GM21576 (cell line): Measurements from ENCODE around the gene OR51M1.
A peak's percentile ranks its signal among the peaks of the same experiment; 100 is the strongest.
"Not testable (repeated sequence)": the region's sequence is repeated elsewhere in the genome, so short reads cannot be mapped to it uniquely, and the experiment has no call there.

Experiments used
- ATAC-seq: cut with Tn5 transposase; IDR thresholded peaks from one replicate; pipeline ENCODE4 v1.9.1; 2021; ENCODE audit warnings: mild to moderate bottlenecking, moderate library complexity; ENCODE audit not compliant: unreplicated experiment

OR51M1 gene, protein sequence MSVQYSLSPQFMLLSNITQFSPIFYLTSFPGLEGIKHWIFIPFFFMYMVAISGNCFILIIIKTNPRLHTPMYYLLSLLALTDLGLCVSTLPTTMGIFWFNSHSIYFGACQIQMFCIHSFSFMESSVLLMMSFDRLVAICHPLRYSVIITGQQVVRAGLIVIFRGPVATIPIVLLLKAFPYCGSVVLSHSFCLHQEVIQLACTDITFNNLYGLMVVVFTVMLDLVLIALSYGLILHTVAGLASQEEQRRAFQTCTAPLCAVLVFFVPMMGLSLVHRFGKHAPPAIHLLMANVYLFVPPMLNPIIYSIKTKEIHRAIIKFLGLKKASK

GRCh38 chr11:5383576-5383975 is at the start of gene OR51M1:
OR51M1 (plus strand) TSS chr11:5383812; CDS start chr11:5389399, 5,587 bp downstream.
- no peak for ATAC-seq

DNA sequence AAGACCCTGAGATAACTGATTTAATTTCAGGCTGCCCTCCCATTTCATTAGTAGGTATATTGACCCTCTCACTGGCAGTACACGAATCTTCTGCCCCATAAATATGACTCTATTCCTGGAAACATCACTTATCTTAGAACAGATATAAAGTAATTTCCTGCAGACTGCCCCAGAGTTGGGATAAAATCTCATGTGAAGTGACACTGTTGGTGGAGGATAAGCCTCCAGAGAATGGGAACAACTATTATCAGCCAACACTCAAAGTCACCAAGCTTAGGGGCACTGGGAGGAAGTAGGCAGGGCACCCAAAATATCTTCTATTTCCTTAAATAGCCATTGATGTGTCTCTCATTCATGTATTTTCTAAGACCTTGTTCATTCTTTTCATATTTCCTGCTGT is 48.4 kb upstream of the OR51M1 start:
- no peak for ATAC-seq

- no peak for ATAC-seq
Measured at GRCh38 chr11:5336331-5336730, 47.3 kb upstream of the OR51M1 start.

DNA sequence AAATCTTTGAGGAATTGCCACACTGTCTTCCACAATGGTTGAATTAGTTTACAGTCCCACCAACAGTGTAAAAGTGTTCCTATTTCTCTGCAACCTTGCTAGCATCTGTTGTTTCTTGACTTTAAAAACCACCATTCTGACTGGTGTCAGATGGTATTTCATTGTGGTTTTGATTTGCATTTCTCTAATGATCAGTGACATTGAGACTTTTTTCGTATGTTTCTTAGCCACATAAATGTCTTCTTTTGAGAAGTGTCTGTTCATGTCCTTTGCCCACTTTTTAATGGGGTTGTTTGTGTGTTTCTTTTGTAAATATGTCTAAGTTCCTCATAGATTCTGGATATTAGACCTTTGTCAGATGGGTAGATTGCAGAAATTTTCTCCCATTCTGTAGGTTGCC is 46.4 kb upstream of the OR51M1 start:
- ATAC-seq, result not testable (repeated sequence)

DNA sequence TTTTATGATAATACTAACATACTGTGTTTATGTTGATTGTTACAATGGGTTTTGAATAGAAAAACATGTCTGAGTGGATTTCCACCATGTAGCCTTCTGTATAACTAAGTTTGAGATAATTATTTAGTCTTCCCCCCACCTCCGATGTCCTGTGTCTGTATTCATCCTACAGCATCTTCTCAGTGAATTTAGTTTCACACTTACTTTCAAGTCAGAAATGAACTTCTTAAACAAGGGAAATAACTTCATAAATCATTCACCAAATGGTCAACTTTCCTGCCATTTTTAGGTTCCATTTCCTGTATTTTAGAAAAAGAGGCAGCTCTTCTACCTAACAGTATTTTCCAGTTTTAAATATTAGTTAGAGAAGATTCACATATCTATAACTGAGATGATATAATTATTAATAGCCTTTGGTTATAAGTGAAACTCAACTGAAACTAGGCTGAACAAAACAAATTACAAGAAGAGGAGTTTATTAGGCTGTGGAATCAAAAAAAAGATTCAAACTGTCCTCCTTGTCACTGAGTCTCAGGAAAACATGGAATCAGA is 43.8 kb upstream of the OR51M1 start:
- peak; percentile 64 for ATAC-seq

DNA sequence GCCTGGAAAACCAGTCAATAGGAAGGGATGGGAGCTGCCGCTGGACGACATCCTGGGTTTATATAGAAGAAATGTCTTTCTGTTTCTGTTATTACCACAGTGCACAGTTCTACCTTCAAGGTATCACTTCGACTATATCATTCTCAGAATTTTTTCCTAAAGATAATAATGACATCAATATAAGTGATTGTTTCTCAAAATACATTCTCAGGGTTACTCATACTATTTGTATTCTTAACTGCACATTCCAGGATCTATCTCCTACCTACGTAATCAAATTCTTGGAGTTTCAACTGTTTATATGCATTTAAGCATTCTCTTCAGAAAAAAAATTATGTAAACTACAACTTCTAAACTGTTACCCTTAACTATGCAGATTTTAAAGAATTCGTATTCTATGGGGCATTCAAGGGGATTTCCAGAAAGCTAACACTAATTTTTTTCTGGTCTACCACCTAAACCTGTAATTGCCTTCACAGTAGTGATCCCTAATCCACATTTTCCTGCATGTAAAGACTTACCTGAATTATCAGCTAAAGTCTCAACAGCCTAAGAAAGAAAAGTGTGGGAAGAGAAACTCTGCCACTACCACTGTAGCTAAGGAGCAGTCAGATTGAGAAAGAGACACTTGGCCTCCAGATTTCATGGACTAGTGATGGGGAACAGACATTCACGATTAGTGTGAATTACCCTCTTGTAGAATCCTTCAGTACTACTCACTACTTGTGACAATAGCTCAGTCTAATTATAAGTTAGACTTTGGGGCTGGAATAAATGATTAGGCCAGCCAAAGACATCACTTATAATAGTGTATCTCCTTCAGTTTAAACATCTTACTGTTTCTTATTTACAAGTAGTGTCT is 39.9 kb upstream of the OR51M1 start, which contains the start of gene OR51B5:
TSS of gene OR51B5 (minus strand) at position 51 of the 862 bp plus-strand sequence. CDS start at position 51, 0 bp downstream.
- no peak for ATAC-seq

GRCh38 chr11:5345831-5346230 is 37.8 kb upstream of the OR51M1 start:
- ATAC-seq, result no peak

DNA sequence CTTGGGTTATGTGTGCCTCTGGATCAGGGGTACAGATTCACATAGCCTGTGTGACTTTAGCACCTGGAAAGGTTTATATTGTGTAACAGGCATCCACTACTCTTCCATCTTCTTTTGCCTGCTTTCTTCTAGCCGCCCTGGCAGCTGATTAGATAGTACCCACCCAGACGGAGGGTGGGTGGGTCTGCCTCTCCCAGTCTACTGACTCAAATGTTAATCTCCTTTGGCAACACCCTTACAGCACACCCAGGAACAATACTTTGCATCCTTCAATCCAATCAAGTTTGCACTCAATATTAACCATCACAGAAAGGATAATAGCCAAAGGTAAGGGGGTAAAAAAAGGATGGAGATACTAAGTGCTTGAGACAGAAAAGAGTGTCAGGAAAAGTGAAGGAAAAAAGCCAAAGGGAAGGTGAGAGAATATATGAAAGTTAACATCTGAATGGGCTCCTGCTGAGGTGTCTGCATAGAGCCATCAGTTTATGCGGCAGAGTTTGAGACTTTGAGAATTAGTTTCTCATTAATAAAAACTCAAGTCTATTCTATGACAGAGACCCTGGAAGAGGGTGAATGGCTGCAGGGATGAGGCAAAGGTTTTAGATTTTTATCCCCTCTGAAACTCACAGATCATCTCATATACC is 34.9 kb upstream of the OR51M1 start:
- no peak for ATAC-seq

GRCh38 chr11:5349550-5349949 is 34.1 kb upstream of the OR51M1 start:
- no peak for ATAC-seq

GRCh38 chr11:5351208-5351607 is 32.4 kb upstream of the OR51M1 start, which contains the start of gene OR51B6:
OR51B6 (plus strand) TSS chr11:5351508; CDS start chr11:5351508, 0 bp downstream.
- ATAC-seq, result no peak

GRCh38 chr11:5356031-5356430 is 27.6 kb upstream of the OR51M1 start:
- ATAC-seq, result not testable (repeated sequence)

GRCh38 chr11:5362017-5362625 is 21.5 kb upstream of the OR51M1 start:
- ATAC-seq, result no peak

DNA sequence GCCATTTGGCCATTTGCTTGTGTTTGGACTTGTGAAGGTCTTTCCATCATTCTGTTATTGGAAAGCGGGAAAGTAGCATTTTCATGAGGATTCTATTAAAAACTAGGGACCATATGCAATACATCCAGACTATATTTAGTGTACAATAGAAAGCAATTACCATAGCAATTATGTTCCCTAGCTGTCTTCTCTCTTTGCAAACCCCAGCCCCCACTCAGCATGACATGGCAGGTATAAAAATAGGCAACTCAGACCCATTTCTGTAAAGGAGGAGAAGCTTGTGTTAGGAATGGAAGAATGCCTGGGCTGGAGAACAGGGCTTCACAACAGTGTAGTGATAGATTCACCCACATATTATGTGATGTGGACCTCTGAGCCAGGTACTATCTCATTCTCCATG is 19.9 kb upstream of the OR51M1 start:
- no peak for ATAC-seq

- ATAC-seq, result no peak
Measured at GRCh38 chr11:5364214-5364613, 19.4 kb upstream of the OR51M1 start.

GRCh38 chr11:5366365-5366764 is 17.2 kb upstream of the OR51M1 start:
- ATAC-seq, result not testable (repeated sequence)

DNA sequence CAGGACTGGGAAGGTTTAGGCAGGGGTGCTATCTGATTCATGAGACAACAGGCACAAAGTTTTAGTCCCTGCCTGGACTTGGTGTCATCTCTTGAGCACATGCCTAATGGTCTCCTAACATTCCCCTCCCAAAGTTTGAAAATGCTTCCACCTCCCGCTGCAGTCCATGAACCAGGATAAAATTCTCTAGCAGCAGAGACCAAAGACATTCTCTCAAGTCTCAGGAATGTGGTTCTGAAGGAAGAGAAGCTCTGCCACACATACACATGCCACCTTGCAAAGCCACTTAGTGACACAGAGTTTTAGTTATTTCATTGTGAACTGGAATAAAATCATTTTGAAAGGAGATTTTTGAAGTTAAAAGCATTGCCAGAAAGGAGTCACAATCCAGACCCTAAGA is 16.8 kb upstream of the OR51M1 start:
- ATAC-seq, result no peak

GRCh38 chr11:5367448-5368074 is 16.1 kb upstream of the OR51M1 start:
- ATAC-seq, result no peak

GRCh38 chr11:5368502-5369043 is 15.0 kb upstream of the OR51M1 start:
- no peak for ATAC-seq

DNA sequence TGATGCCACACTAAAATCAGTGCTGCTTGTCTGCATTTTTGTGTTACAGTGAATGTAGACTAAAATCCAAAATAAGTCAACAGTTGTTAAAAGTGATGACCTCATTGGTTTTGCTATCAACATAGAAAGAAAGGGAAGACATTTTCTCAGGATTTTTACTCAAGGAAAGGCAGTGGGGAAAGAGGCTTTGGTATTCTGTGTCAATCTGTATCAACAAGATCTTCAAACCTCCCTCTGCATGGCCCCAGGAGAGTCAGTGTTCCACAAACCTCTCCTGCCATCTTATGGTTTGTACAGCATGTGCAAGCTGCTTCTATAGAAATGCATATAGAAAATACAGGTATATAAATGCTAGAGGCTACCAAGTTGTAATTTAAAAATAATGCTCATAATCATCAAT is 13.8 kb upstream of the OR51M1 start:
- peak; percentile 55 for ATAC-seq
